Measurements from ENCODE around the gene POLH. TPM values are rescaled to one million over a fixed set of nuclear protein-coding genes. Genes with fewer than 3 reads are reported as not detected.

POLH gene
- total and polyA plus RNA-seq, 12 donors: 2.1 to 11.2 (median 8.3) TPM

- ATAC-seq: no peak
- Histone ChIP-seq H3K9me3 (no peaks in the 10 kb centered on the region), H3K36me3 (peaks cover 0 to 94% (median 52%) of the 10 kb centered on the region in 9 donors), H3K27ac (no peak overlapping the region), H3K4me1 (peaks cover 0 to 15% (median 7%) of the 10 kb centered on the region in 9 donors), H3K27me3 (no peaks in the 10 kb centered on the region), H3K4me3 (no peak overlapping the region)
- DNase-seq: no peak
- intact Hi-C loops (cut with DNase I): no loop called here
- no peak for TF ChIP-seq CTCF (IDR thresholded peaks at IDR 0.05)
- WGBS, 2 donors: 94% methylated on average over 10 of the region's 10 CpGs
Measured at GRCh38 chr6:43621836-43622180, 45.8 kb downstream of the POLH start.

GRCh38 chr6:43622541-43622940 lies 46.6 kb downstream of the POLH start:
- 93 to 96% methylated on average over 10 of the region's 10 CpGs for WGBS, 2 donors
- Histone ChIP-seq H3K4me1 (peaks cover 7 to 22% (median 13%) of the 10 kb centered on the region in 9 donors), H3K36me3 (peaks cover 0 to 90% (median 52%) of the 10 kb centered on the region in 9 donors), H3K4me3 (no peak overlapping the region), H3K27ac (no peak overlapping the region), H3K9me3 (no peaks in the 10 kb centered on the region), H3K27me3 (no peaks in the 10 kb centered on the region)
- no peak for DNase-seq
- TF ChIP-seq CTCF (IDR thresholded peaks at IDR 0.05): no peak
- no peak for ATAC-seq
- intact Hi-C loops (cut with DNase I): no loop called here

GRCh38 chr6:43623880-43624785 lies 48.1 kb downstream of the POLH start:
- intact Hi-C loops (cut with DNase I): no loop called here
- peaks cover 10 to 29% (median 18%) of the 10 kb centered on the region in 9 donors for H3K4me1 ChIP-seq
- no peaks in the 10 kb centered on the region for H3K9me3 ChIP-seq
- H3K36me3 ChIP-seq: peaks cover 0 to 75% (median 52%) of the 10 kb centered on the region in 9 donors
- no peak overlapping the region for H3K27ac ChIP-seq
- no peak for DNase-seq
- no peak for TF ChIP-seq CTCF (IDR thresholded peaks at IDR 0.05)
- H3K27me3 ChIP-seq: no peaks in the 10 kb centered on the region
- ATAC-seq: no peak
- no peak overlapping the region for H3K4me3 ChIP-seq
- WGBS, 2 donors: 87 to 91% methylated on average over 12 of the region's 12 CpGs

GRCh38 chr6:43624786-43625288 lies 48.9 kb downstream of the POLH start:
- Histone ChIP-seq H3K4me1 (peaks cover 10 to 29% (median 19%) of the 10 kb centered on the region in 9 donors), H3K27me3 (no peaks in the 10 kb centered on the region), H3K4me3 (no peak overlapping the region), H3K27ac (no peak overlapping the region), H3K36me3 (peaks cover 0 to 68% (median 52%) of the 10 kb centered on the region in 9 donors), H3K9me3 (no peaks in the 10 kb centered on the region)
- 80 to 82% methylated on average over 7 of the region's 7 CpGs for WGBS, 2 donors
- intact Hi-C loops (cut with DNase I): no loop called here
- DNase-seq (no peak), ATAC-seq (no peak)
- TF ChIP-seq CTCF (IDR thresholded peaks at IDR 0.05): no peak
